Spleen (tissue), 11 donors: ENCODE results near the gene PRKACG. TPM values are rescaled to one million over a fixed set of nuclear protein-coding genes. Genes with fewer than 3 reads are reported as not detected.

ENCODE experiments used
- DNase-seq: peaks from one replicate; pipeline ENCODE4 v3.0.0-alpha.2; 2020
- H3K27ac ChIP-seq, 8 donors: fragments of 200-600 bp; sonication (generic) in 7 of 8; 1 replicate in 4 of 8; 2 replicates in 4 of 8; pipeline versions ENCODE4 v1.5.0 to v1.8.0; 2016 to 2021; ENCODE audit warnings: inconsistent platforms in 4 of 8, mild to moderate bottlenecking in 4 of 8, moderate library complexity in 1 of 8
- H3K27me3 ChIP-seq, 7 donors: fragments of 200-600 bp; sonication (generic) in 6 of 7; replicated peaks in 1 of 7; 1 replicate in 4 of 7; 2 replicates in 3 of 7; pipeline versions ENCODE4 v1.5.0 to v1.8.0; 2016 to 2021; ENCODE audit warnings: inconsistent platforms in 3 of 7, mild to moderate bottlenecking in 1 of 7
- H3K36me3 ChIP-seq, 6 donors: fragments of 200-600 bp; sonication (generic) in 5 of 6; 1 replicate in 4 of 6; 2 replicates in 2 of 6; pipeline versions ENCODE4 v1.5.0 to v1.8.0; 2016 to 2021; ENCODE audit warnings: inconsistent platforms in 2 of 6
- H3K4me1 ChIP-seq, 6 donors: fragments of 200-600 bp; sonication (generic) in 5 of 6; 1 replicate in 3 of 6; 2 replicates in 3 of 6; pipeline versions ENCODE4 v1.5.0 to v1.8.0; 2016 to 2021; ENCODE audit warnings: inconsistent platforms in 3 of 6
- H3K4me3 ChIP-seq, 8 donors: fragments of 200-600 bp; sonication (generic) in 7 of 8; 1 replicate in 4 of 8; 2 replicates in 4 of 8; pipeline versions ENCODE4 v1.5.0 to v1.8.0; 2016 to 2021; ENCODE audit warnings: inconsistent platforms in 4 of 8, mild to moderate bottlenecking in 4 of 8, moderate library complexity in 2 of 8
- H3K9me3 ChIP-seq, 8 donors: fragments of 200-600 bp; sonication (generic) in 7 of 8; 1 replicate in 4 of 8; 2 replicates in 4 of 8; pipeline versions ENCODE4 v1.5.0 to v1.8.0; 2016 to 2021; ENCODE audit warnings: inconsistent platforms in 4 of 8
- POLR2A ChIP-seq, 3 donors: fragments of 450-650 bp; IDR thresholded peaks; one replicate each; pipeline ENCODE4 v1.5.1; 2017; ENCODE audit warnings: antibody characterized with exemption in 3 of 3, mild to moderate bottlenecking in 1 of 3
- POLR2AphosphoS5 ChIP-seq, 3 donors: sonication (generic); formaldehyde crosslinking; IDR thresholded peaks; one replicate each; pipeline ENCODE4 v1.5.1; 2017; ENCODE audit warnings: antibody characterized with exemption in 3 of 3
- WGBS, 5 donors: extraction: QIAGEN DNeasy Blood & Tissue Kit in 3 of 5; methylation state at CpG; one replicate each; pipeline versions ENCODE4 v1.1.5 to v1.1.7; 2013 to 2018; 5-methylcytosine and 5-hydroxymethylcytosine counted together
- intact Hi-C: fragments of 100-400 bp; cut with DNase I; formaldehyde crosslinking; loops from one replicate; pipeline ENCODE4 v1.15.0; 2023; ENCODE audit warnings: low total_unique reads
- polyA plus RNA-seq, 3 donors: library from polyadenylated mRNA; stranded (reverse); fragments of 200-250 nt; gene quantifications; one replicate each; pipeline ENCODE4 v1.2.1, GENCODE V29; 2013
- total RNA-seq, 7 donors: library from RNA; depleted of rRNA in 3 of 7; stranded (reverse); fragments of >200 nt in 3 of 7; fragmentation: NEBNext Ultra II Directional in 4 of 7; extraction: Animal tissue kit (Norgen Biotek cat#: 25700) in 4 of 7; gene quantifications; one replicate each; pipeline versions ENCODE4 v1.1.0 to v1.2.1, GENCODE V29; 2016 to 2021
- TF ChIP-seq, protein P1 (sequence below), 11 experiments: fragments of 200-600 bp in 7 of 11; fragments of 450-650 bp in 4 of 11; sonication (generic) in 4 of 11; IDR thresholded peaks in 8 of 11; conservative IDR thresholded peaks in 3 of 11; 1 replicate in 7 of 11; 2 replicates in 4 of 11; pipeline versions ENCODE4 v1.4.0 to v1.8.0; 2016 to 2021; ENCODE audit warnings: antibody characterized with exemption in 11 of 11, inconsistent platforms in 4 of 11, mild to moderate bottlenecking in 1 of 11
- donor health status: healthy with polysubstance abuse.
- donor health status: DM: no; HTN: no; CAD: no; lungs with moderate emphysema.
- donor health status: DM: no; HTN: no; CAD: no.
- donor health status: Bipolar disorder and iron deficiency.
- donor health status: healthy.
- donor health status: DM: no; HTN: no; CAD: no.
- donor health status: DM: yes; HTN: yes; CAD: no.

The PRKACG gene
- total and polyA plus RNA-seq, 10 donors = not detected

DNA sequence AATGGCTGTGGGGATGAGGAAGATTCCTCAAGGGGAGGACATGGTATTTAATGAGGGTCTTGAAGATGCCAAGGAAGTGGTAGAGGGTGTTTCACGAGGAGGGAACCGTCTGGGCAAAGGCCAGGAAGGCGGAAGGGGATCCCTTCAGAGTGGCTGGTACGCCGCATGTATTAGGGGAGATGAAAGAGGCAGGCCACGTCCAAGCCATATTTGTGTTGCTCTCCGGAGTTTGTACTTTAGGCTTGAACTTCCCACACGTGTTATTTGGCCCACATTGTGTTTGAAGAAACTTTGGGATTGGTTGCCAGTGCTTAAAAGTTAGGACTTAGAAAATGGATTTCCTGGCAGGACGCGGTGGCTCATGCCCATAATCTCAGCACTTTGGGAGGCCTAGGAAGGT is 22.9 kb upstream of the PRKACG start:
- no peaks in the 10 kb centered on the region for H3K27me3 ChIP-seq
- intact Hi-C loops = no loop called here
- TF ChIP-seq POLR2AphosphoS5 (IDR thresholded peaks at IDR 0.05) (no peak), POLR2A (IDR thresholded peaks at IDR 0.05) (no peak)
- TF ChIP-seq, protein P1, sequence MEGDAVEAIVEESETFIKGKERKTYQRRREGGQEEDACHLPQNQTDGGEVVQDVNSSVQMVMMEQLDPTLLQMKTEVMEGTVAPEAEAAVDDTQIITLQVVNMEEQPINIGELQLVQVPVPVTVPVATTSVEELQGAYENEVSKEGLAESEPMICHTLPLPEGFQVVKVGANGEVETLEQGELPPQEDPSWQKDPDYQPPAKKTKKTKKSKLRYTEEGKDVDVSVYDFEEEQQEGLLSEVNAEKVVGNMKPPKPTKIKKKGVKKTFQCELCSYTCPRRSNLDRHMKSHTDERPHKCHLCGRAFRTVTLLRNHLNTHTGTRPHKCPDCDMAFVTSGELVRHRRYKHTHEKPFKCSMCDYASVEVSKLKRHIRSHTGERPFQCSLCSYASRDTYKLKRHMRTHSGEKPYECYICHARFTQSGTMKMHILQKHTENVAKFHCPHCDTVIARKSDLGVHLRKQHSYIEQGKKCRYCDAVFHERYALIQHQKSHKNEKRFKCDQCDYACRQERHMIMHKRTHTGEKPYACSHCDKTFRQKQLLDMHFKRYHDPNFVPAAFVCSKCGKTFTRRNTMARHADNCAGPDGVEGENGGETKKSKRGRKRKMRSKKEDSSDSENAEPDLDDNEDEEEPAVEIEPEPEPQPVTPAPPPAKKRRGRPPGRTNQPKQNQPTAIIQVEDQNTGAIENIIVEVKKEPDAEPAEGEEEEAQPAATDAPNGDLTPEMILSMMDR (IDR thresholded peaks at IDR 0.05 in 8 of 11, conservative IDR thresholded peaks at IDR 0.05 in 3 of 11) = no peak
- peak overlapping the region; percentile 63 to 93 (median 81) for H3K4me3 ChIP-seq
- DNase-seq = no peak
- peak overlapping the region; percentile 81 to 94 (median 88) for H3K27ac ChIP-seq
- H3K9me3 ChIP-seq = no peaks in the 10 kb centered on the region
- H3K36me3 ChIP-seq = peaks cover 0 to 4% (median 0%) of the 10 kb centered on the region in 6 donors
- peaks cover 5 to 22% (median 16%) of the 10 kb centered on the region in 6 donors for H3K4me1 ChIP-seq
- WGBS, 5 donors = 51 to 70% (median 60%) methylated on average over 10 of the region's 10 CpGs

DNA sequence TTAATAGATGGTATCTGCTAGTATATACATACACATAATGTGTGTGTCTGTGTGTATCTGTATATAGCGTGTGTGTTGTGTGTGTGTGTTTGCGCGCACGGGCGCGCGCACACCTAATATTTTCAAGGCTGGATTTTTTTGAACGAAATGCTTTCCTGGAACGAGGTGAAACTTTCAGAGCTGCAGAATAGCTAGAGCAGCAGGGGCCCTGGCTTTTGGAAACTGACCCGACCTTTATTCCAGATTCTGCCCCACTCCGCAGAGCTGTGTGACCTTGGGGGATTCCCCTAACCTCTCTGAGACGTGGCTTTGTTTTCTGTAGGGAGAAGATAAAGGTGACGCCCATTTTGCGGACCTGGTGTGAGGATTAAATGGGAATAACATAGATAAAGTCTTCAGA is 22.4 kb upstream of the PRKACG start:
- no peaks in the 10 kb centered on the region for H3K9me3 ChIP-seq
- 2 to 11% (median 4%) methylated on average over 14 of the region's 14 CpGs for WGBS, 5 donors
- intact Hi-C loops = no loop called here
- peak overlapping the region; percentile 81 to 94 (median 88) for H3K27ac ChIP-seq
- H3K36me3 ChIP-seq = peaks cover 0 to 4% (median 0%) of the 10 kb centered on the region in 6 donors
- peaks cover 5 to 23% (median 16%) of the 10 kb centered on the region in 6 donors for H3K4me1 ChIP-seq
- DNase-seq = no peak
- no peaks in the 10 kb centered on the region for H3K27me3 ChIP-seq
- no peak for TF ChIP-seq POLR2A (IDR thresholded peaks at IDR 0.05)
- TF ChIP-seq, protein P1 (IDR thresholded peaks at IDR 0.05 in 8 of 11, conservative IDR thresholded peaks at IDR 0.05 in 3 of 11) = no peak
- H3K4me3 ChIP-seq = peak overlapping the region; percentile 63 to 93 (median 81)

DNA sequence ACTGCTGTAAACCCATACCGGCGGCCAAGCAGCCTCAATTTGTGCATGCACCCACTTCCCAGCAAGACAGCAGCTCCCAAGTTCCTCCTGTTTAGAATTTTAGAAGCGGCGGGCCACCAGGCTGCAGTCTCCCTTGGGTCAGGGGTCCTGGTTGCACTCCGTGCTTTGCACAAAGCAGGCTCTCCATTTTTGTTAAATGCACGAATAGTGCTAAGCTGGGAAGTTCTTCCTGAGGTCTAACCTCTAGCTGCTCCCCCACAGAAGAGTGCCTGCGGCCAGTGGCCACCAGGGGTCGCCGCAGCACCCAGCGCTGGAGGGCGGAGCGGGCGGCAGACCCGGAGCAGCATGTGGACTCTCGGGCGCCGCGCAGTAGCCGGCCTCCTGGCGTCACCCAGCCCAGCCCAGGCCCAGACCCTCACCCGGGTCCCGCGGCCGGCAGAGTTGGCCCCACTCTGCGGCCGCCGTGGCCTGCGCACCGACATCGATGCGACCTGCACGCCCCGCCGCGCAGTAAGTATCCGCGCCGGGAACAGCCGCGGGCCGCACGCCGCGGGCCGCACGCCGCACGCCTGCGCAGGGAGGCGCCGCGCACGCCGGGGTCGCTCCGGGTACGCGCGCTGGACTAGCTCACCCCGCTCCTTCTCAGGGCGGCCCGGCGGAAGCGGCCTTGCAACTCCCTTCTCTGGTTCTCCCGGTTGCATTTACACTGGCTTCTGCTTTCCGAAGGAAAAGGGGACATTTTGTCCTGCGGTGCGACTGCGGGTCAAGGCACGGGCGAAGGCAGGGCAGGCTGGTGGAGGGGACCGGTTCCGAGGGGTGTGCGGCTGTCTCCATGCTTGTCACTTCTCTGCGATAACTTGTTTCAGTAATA is 21.8 kb upstream of the PRKACG start, which contains the start of gene FXN:
FXN (plus strand) TSS at position 315 of the 871 bp plus-strand sequence; CDS start at position 346, 31 bp downstream.
- TF ChIP-seq, protein P1 (IDR thresholded peaks at IDR 0.05 in 8 of 11, conservative IDR thresholded peaks at IDR 0.05 in 3 of 11) = peak; percentile 81 to 99 (median 98)
- TF ChIP-seq POLR2A (IDR thresholded peaks at IDR 0.05) = peak in 1 of 3 donors; percentile 4
- peak; percentile 58 to 85 (median 79) for TF ChIP-seq POLR2AphosphoS5 (IDR thresholded peaks at IDR 0.05)
- H3K9me3 ChIP-seq = no peaks in the 10 kb centered on the region
- peaks cover 0 to 4% (median 0%) of the 10 kb centered on the region in 6 donors for H3K36me3 ChIP-seq
- no peaks in the 10 kb centered on the region for H3K27me3 ChIP-seq
- H3K4me1 ChIP-seq = peaks cover 5 to 29% (median 16%) of the 10 kb centered on the region in 6 donors
- intact Hi-C loops = no loop called here
- peak within 1 kb of the TSS; percentile 63 to 93 (median 81) for H3K4me3 ChIP-seq
- peak within 1 kb of the TSS; percentile 81 to 94 (median 88) for H3K27ac ChIP-seq
- DNase-seq = peak; percentile 97
- WGBS, 5 donors = 1 to 4% (median 1%) methylated on average over 27 to 75 of the region's 75 CpGs

DNA sequence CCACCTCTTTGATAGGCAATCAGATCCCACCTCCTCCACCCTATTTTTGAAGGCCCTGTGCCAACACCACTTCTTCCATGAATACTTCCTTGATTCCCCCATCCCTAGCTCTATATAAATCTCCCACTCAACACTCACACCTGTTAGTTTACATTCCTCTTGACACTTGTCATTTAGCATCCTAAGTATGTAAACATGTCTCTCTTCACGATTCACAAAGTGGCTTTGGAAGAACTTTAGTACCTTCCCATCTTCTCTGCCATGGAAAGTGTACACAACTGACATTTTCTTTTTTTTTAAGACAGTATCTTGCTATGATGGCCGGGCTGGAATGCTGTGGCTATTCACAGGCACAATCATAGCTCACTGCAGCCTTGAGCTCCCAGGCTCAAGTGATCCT is 20.2 kb upstream of the PRKACG start:
- Histone ChIP-seq H3K27me3 (no peaks in the 10 kb centered on the region), H3K36me3 (no peaks in the 10 kb centered on the region), H3K27ac (no peak overlapping the region), H3K4me3 (no peak overlapping the region), H3K4me1 (peaks cover 5 to 30% (median 16%) of the 10 kb centered on the region in 6 donors), H3K9me3 (peaks cover 0 to 6% (median 0%) of the 10 kb centered on the region in 8 donors)
- intact Hi-C loops = no loop called here
- TF ChIP-seq POLR2A (IDR thresholded peaks at IDR 0.05) (no peak), POLR2AphosphoS5 (IDR thresholded peaks at IDR 0.05) (no peak)
- TF ChIP-seq, protein P1 (IDR thresholded peaks at IDR 0.05 in 8 of 11, conservative IDR thresholded peaks at IDR 0.05 in 3 of 11) = no peak
- no peak for DNase-seq
- WGBS, 5 donors = 81 to 93% (median 90%) methylated on average over 2 of the region's 2 CpGs
